Right lobe of liver (tissue), 4 donors: ENCODE results near the gene CDC16.

Experiments
- POLR2A ChIP-seq: fragments of 450-650 bp; IDR thresholded peaks from one replicate; pipeline ENCODE4 v1.6.1; 2017; ENCODE audit warnings: antibody characterized with exemption, mild to moderate bottlenecking
- TF ChIP-seq, protein P1 (sequence below), 4 donors: fragments of 200-600 bp in 3 of 4; fragments of 450-650 bp in 1 of 4; IDR thresholded peaks; one replicate each; pipeline versions ENCODE4 v1.5.1 to v1.8.0; 2016 to 2022; ENCODE audit warnings: antibody characterized with exemption in 4 of 4, mild to moderate bottlenecking in 2 of 4
- donor health status: DM: no; HTN: no; CAD: no.
- donor health status: DM: no; HTN: no; CAD: no.
- donor health status: DM: no; HTN: yes; CAD: no.

DNA sequence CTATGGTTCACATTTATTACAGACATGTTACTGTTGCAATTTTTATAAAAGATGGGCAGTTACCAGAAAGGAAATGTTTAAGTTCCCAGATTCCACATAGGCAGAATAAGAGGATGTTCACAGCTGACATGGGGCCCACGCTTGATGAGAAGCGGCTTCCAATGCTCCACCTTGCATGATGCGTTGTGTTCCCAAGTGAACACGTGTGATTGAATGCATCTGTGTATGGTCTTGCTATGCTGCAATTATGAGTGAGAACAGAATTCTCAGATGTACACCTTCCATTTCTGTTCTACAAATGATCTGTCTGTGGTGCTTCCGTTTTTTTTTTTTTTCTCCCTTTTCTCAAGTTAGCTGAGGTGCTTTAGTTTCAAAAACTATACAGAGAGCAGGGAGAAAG, 62.2 kb downstream of the CDC16 start:
- TF ChIP-seq, protein P1, sequence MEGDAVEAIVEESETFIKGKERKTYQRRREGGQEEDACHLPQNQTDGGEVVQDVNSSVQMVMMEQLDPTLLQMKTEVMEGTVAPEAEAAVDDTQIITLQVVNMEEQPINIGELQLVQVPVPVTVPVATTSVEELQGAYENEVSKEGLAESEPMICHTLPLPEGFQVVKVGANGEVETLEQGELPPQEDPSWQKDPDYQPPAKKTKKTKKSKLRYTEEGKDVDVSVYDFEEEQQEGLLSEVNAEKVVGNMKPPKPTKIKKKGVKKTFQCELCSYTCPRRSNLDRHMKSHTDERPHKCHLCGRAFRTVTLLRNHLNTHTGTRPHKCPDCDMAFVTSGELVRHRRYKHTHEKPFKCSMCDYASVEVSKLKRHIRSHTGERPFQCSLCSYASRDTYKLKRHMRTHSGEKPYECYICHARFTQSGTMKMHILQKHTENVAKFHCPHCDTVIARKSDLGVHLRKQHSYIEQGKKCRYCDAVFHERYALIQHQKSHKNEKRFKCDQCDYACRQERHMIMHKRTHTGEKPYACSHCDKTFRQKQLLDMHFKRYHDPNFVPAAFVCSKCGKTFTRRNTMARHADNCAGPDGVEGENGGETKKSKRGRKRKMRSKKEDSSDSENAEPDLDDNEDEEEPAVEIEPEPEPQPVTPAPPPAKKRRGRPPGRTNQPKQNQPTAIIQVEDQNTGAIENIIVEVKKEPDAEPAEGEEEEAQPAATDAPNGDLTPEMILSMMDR (IDR thresholded peaks at IDR 0.05), result no peak
- no peak for TF ChIP-seq POLR2A
